Neural crest cell (in vitro differentiated cells): ENCODE data around the gene GREM1. TPM values are rescaled to one million over a fixed set of nuclear protein-coding genes. Genes with fewer than 3 reads are reported as not detected.

Experiments
- DNase-seq: peaks from one replicate; pipeline ENCODE4 v3.0.0; 2021; ENCODE audit warnings: low read depth, mixed read lengths, low spot score
- H3K27ac Mint-ChIP-seq: one replicate; pipeline ENCODE4 v1.8.0; 2021; ENCODE audit warnings: mild to moderate bottlenecking, mixed read lengths; ENCODE audit not compliant: unreplicated experiment
- H3K27me3 Mint-ChIP-seq: 2 replicates; pipeline ENCODE4 v1.8.0; 2021; ENCODE audit warnings: low read depth, mild to moderate bottlenecking, mixed read lengths
- H3K36me3 Mint-ChIP-seq: 2 replicates; pipeline ENCODE4 v1.8.0; 2021; ENCODE audit warnings: low read depth, mild to moderate bottlenecking, mixed read lengths
- H3K4me1 Mint-ChIP-seq: 2 replicates; pipeline ENCODE4 v1.8.0; 2021; ENCODE audit warnings: mixed read lengths
- H3K4me3 Mint-ChIP-seq: one replicate; pipeline ENCODE4 v1.8.0; 2021; ENCODE audit warnings: mild to moderate bottlenecking, mixed read lengths
- H3K9me3 Mint-ChIP-seq: 2 replicates; pipeline ENCODE4 v1.8.0; 2021; ENCODE audit warnings: mixed read lengths
- total RNA-seq: library from RNA; stranded (reverse); gene quantifications from 2 replicates; pipeline ENCODE4 v1.2.1, GENCODE V29; 2021
- TF ChIP-seq, protein P1 (sequence below): fragments of 200-600 bp; sonication (generic); conservative IDR thresholded peaks from 2 replicates; pipeline ENCODE4 v1.5.0; 2021; ENCODE audit warnings: antibody characterized with exemption, mild to moderate bottlenecking

The GREM1 gene
- total RNA-seq, 1 donor from 2014 or later, result 0.09 TPM

DNA sequence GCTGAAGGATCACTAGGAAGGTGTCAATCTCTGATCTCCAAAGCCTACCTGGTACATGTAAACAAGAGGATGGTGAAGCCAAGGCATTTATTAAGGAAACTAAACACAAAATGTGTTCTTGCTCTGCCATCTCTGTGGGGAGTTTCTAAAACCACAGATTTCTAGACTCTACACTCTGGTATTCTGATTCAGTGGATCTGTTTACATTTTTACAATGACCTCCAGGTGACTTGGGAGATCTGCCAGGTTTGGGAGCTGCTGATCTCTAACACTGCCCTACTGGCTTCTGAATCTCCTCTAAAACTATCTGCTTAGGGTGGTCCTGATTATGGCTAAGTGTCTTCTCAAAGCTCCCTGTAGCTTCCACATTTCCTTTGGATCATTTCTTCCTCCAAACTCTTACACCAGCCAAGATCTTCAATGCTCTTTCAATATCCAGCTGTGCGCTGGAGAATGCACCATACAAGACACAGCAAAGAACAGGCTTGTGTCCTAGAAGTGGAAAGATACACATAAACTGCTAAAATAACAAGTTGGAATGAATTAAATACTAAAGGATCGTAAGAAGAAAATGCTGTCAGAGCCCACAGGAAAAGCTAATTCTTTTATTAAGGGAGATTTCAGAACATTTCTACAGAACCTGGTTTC is 72.7 kb downstream of the GREM1 start:
- Mint-ChIP-seq H3K36me3 (no peaks in the 10 kb centered on the region), H3K4me1 (no peaks in the 10 kb centered on the region), H3K9me3 (peaks cover 3% of the 10 kb centered on the region), H3K27ac (no peak overlapping the region), H3K4me3 (no peak overlapping the region), H3K27me3 (no peaks in the 10 kb centered on the region)
- TF ChIP-seq, protein P1, sequence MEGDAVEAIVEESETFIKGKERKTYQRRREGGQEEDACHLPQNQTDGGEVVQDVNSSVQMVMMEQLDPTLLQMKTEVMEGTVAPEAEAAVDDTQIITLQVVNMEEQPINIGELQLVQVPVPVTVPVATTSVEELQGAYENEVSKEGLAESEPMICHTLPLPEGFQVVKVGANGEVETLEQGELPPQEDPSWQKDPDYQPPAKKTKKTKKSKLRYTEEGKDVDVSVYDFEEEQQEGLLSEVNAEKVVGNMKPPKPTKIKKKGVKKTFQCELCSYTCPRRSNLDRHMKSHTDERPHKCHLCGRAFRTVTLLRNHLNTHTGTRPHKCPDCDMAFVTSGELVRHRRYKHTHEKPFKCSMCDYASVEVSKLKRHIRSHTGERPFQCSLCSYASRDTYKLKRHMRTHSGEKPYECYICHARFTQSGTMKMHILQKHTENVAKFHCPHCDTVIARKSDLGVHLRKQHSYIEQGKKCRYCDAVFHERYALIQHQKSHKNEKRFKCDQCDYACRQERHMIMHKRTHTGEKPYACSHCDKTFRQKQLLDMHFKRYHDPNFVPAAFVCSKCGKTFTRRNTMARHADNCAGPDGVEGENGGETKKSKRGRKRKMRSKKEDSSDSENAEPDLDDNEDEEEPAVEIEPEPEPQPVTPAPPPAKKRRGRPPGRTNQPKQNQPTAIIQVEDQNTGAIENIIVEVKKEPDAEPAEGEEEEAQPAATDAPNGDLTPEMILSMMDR, result no peak
- DNase-seq, result no peak

DNA sequence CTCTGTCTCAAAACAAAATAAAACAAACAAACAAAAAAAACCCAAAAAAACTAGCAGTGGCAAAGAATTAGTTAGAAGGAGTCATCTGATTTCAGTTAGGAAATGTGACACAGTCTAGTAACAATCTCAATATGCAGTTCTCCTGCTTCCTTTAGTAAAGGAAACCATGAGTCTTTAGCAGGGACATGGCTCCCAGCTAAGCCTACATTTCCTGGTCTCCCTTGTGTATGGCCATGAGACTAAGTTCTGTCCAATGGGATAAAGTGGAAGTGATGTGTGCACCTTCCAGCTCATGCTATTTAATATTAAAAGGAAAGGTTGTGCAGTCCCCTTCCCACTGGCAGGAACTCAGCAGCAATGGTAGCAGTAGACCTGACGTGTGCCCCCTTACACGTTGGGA is 74.6 kb downstream of the GREM1 start:
- Mint-ChIP-seq H3K27ac (no peak overlapping the region), H3K36me3 (no peaks in the 10 kb centered on the region), H3K4me3 (no peak overlapping the region), H3K9me3 (peaks cover 3% of the 10 kb centered on the region), H3K27me3 (no peaks in the 10 kb centered on the region), H3K4me1 (peaks cover 4% of the 10 kb centered on the region)
- no peak for DNase-seq
- TF ChIP-seq, protein P1, result no peak

Other genes starting within 250 kb of the GREM1 start
- gene GOLGA8N, start 124.5 kb upstream of the GREM1 start, total RNA-seq, result 2.2 and 2.6 TPM in 2 replicates
- 95.2 and 96.0 TPM in 2 replicates for gene ARHGAP11A, start 102.5 kb upstream of the GREM1 start, total RNA-seq
- gene SCG5, start 76.3 kb upstream of the GREM1 start, total RNA-seq, result 25.1 and 28.9 TPM in 2 replicates